Measurements from ENCODE around the gene FGR.

Gene FGR

GRCh38 chr1:27597516-27598294, 37.3 kb downstream of the FGR start:
- TF ChIP-seq CTCF (IDR thresholded peaks at IDR 0.05; ENCODE audit: low read depth, low read length), result no peak
- H3K4me3 ChIP-seq (ENCODE audit: low read depth, low read length), result no peak overlapping the region

- H3K4me3 ChIP-seq (ENCODE audit: low read depth, low read length), result no peak overlapping the region
- TF ChIP-seq CTCF (IDR thresholded peaks at IDR 0.05; ENCODE audit: low read depth, low read length), result no peak
Measured at GRCh38 chr1:27596986-27597385, 38.0 kb downstream of the FGR start.

- TF ChIP-seq CTCF (IDR thresholded peaks at IDR 0.05; ENCODE audit: low read depth, low read length), result no peak
Measured at GRCh38 chr1:27596261-27596660, 38.7 kb downstream of the FGR start.

GRCh38 chr1:27595597-27595996, 39.4 kb downstream of the FGR start:
- TF ChIP-seq CTCF (IDR thresholded peaks at IDR 0.05; ENCODE audit: low read depth, low read length), result no peak
- no peak overlapping the region for H3K4me3 ChIP-seq (ENCODE audit: low read depth, low read length)

More at GRCh38 chr1:27596261-27596660, 38.7 kb downstream of the FGR start:
- H3K4me3 ChIP-seq (ENCODE audit: low read depth, low read length), result no peak overlapping the region

- no peak for TF ChIP-seq CTCF (IDR thresholded peaks at IDR 0.05; ENCODE audit: low read depth, low read length)
- no peak overlapping the region for H3K4me3 ChIP-seq (ENCODE audit: low read depth, low read length)
Measured at GRCh38 chr1:27594564-27595510, 40.1 kb downstream of the FGR start.

- H3K4me3 ChIP-seq (ENCODE audit: low read depth, low read length), result no peak overlapping the region
- TF ChIP-seq CTCF (IDR thresholded peaks at IDR 0.05; ENCODE audit: low read depth, low read length), result no peak
Measured at GRCh38 chr1:27593678-27594563, 41.1 kb downstream of the FGR start.

Data from WI38 (cell line).